Suprapubic skin (tissue), 4 donors: ENCODE results near the gene DPYD. TPM values are rescaled to one million over a fixed set of nuclear protein-coding genes. Genes with fewer than 3 reads are reported as not detected.

Experiments used
- DNase-seq, 2 donors: peaks; one replicate each; pipeline ENCODE4 v3.0.0-alpha.2; 2019; ENCODE audit warnings: low spot score in 2 of 2
- H3K27ac ChIP-seq: fragments of 200-600 bp; sonication (generic); one replicate; pipeline ENCODE4 v1.5.1; 2019
- H3K27me3 ChIP-seq: fragments of 200-600 bp; sonication (generic); one replicate; pipeline ENCODE4 v1.5.1; 2019
- H3K36me3 ChIP-seq: fragments of 200-600 bp; sonication (generic); one replicate; pipeline ENCODE4 v1.5.1; 2019
- H3K4me1 ChIP-seq: fragments of 200-600 bp; sonication (generic); one replicate; pipeline ENCODE4 v1.5.1; 2019
- H3K4me3 ChIP-seq: fragments of 200-600 bp; sonication (generic); one replicate; pipeline ENCODE4 v1.5.1; 2019; ENCODE audit warnings: mild to moderate bottlenecking
- H3K9me3 ChIP-seq: fragments of 200-600 bp; sonication (generic); one replicate; pipeline ENCODE4 v1.5.1; 2019
- EP300 ChIP-seq: sonication (generic); formaldehyde crosslinking; IDR thresholded peaks from one replicate; pipeline ENCODE4 v1.6.1; 2017; ENCODE audit warnings: antibody characterized with exemption
- POLR2A ChIP-seq, 2 donors: fragments of 450-650 bp; IDR thresholded peaks; one replicate each; pipeline ENCODE4 v1.6.1; 2017; ENCODE audit warnings: antibody characterized with exemption in 2 of 2, mild to moderate bottlenecking in 2 of 2, moderate library complexity in 2 of 2
- POLR2AphosphoS5 ChIP-seq, 3 donors: sonication (generic); formaldehyde crosslinking; IDR thresholded peaks; one replicate each; pipeline ENCODE4 v1.6.1; 2017; ENCODE audit warnings: antibody characterized with exemption in 3 of 3
- WGBS: methylation state at CpG from one replicate; pipeline ENCODE4 v1.1.5; 2018; 5-methylcytosine and 5-hydroxymethylcytosine counted together
- total RNA-seq, 4 donors: library from RNA; depleted of rRNA; stranded (reverse); fragments of >200 nt; gene quantifications; one replicate each; pipeline ENCODE4 v1.1.0, GENCODE V29; 2016
- TF ChIP-seq, protein P1 (sequence below), 2 donors: fragments of 200-600 bp in 1 of 2; fragments of 450-650 bp in 1 of 2; sonication (generic) in 1 of 2; IDR thresholded peaks; one replicate each; pipeline ENCODE4 v1.5.1; 2016 to 2019; ENCODE audit warnings: antibody characterized with exemption in 2 of 2, mild to moderate bottlenecking in 1 of 2, moderate library complexity in 1 of 2

The DPYD gene
- total RNA-seq, 4 donors from 2014 or later, result 10.1 to 31.9 (median 11.6) TPM

- H3K27me3 ChIP-seq, result no peaks in the 10 kb centered on the region
- no peak for DNase-seq
- H3K9me3 ChIP-seq, result peaks cover under 1% of the 10 kb centered on the region
- H3K4me1 ChIP-seq, result no peaks in the 10 kb centered on the region
- no peak for TF ChIP-seq EP300
- H3K27ac ChIP-seq, result no peak overlapping the region
- no peaks in the 10 kb centered on the region for H3K36me3 ChIP-seq
- 45% methylated on average over 3 of the region's 3 CpGs for WGBS
- no peak overlapping the region for H3K4me3 ChIP-seq
These were observed 269.6 kb downstream of the DPYD start for GRCh38 chr1:97651250-97651649.

- DNase-seq, result no peak
- Histone ChIP-seq H3K4me1 (no peaks in the 10 kb centered on the region), H3K4me3 (no peak overlapping the region), H3K9me3 (peaks cover 8% of the 10 kb centered on the region), H3K27me3 (no peaks in the 10 kb centered on the region), H3K36me3 (no peaks in the 10 kb centered on the region), H3K27ac (no peak overlapping the region)
- TF ChIP-seq, protein P1, sequence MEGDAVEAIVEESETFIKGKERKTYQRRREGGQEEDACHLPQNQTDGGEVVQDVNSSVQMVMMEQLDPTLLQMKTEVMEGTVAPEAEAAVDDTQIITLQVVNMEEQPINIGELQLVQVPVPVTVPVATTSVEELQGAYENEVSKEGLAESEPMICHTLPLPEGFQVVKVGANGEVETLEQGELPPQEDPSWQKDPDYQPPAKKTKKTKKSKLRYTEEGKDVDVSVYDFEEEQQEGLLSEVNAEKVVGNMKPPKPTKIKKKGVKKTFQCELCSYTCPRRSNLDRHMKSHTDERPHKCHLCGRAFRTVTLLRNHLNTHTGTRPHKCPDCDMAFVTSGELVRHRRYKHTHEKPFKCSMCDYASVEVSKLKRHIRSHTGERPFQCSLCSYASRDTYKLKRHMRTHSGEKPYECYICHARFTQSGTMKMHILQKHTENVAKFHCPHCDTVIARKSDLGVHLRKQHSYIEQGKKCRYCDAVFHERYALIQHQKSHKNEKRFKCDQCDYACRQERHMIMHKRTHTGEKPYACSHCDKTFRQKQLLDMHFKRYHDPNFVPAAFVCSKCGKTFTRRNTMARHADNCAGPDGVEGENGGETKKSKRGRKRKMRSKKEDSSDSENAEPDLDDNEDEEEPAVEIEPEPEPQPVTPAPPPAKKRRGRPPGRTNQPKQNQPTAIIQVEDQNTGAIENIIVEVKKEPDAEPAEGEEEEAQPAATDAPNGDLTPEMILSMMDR (IDR thresholded peaks at IDR 0.05), result no peak
- TF ChIP-seq EP300, result no peak
- TF ChIP-seq POLR2AphosphoS5 (IDR thresholded peaks at IDR 0.05), result no peak
- TF ChIP-seq POLR2A (IDR thresholded peaks at IDR 0.05), result no peak
- 89% methylated on average over 4 of the region's 4 CpGs for WGBS
These were observed 271.2 kb downstream of the DPYD start for GRCh38 chr1:97649591-97649990.

GRCh38 chr1:97647776-97648175 is 273.1 kb downstream of the DPYD start:
- Histone ChIP-seq H3K4me1 (no peaks in the 10 kb centered on the region), H3K36me3 (no peaks in the 10 kb centered on the region), H3K27me3 (no peaks in the 10 kb centered on the region), H3K4me3 (no peak overlapping the region), H3K27ac (no peak overlapping the region), H3K9me3 (peaks cover 8% of the 10 kb centered on the region)
- no peak for DNase-seq
- no peak for TF ChIP-seq POLR2A (IDR thresholded peaks at IDR 0.05)
- no peak for TF ChIP-seq POLR2AphosphoS5 (IDR thresholded peaks at IDR 0.05)
- TF ChIP-seq EP300, result no peak
- TF ChIP-seq, protein P1 (IDR thresholded peaks at IDR 0.05), result no peak

DNA sequence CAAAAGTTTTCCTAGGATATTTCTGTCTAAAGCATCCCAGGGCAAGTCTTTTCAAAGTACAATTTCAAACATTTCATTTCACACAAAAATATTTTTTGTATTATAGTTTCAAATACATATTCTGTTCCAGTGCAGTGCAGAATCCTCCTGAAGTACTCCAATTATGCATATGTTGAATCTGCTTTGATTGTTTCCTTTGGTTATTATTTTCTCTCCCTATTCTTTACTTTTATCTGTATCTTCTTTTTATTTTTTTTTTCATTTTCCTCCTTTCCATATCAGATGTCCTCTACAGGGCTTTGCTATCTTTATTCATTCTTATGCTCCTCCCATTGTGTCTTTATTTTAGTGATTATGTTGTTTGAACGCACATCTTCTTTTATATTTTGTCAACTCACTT is 274.8 kb downstream of the DPYD start:
- no peaks in the 10 kb centered on the region for H3K27me3 ChIP-seq
- no peak overlapping the region for H3K27ac ChIP-seq
- no peaks in the 10 kb centered on the region for H3K36me3 ChIP-seq
- TF ChIP-seq POLR2A (IDR thresholded peaks at IDR 0.05) (no peak), EP300 (no peak), POLR2AphosphoS5 (IDR thresholded peaks at IDR 0.05) (no peak)
- TF ChIP-seq, protein P1 (IDR thresholded peaks at IDR 0.05), result no peak
- no peak overlapping the region for H3K4me3 ChIP-seq
- no peaks in the 10 kb centered on the region for H3K4me1 ChIP-seq
- WGBS, result 95% methylated on average over 1 of the region's 1 CpG
- no peak for DNase-seq
- peaks cover 8% of the 10 kb centered on the region for H3K9me3 ChIP-seq

- DNase-seq, result no peak
- H3K27ac ChIP-seq, result no peak overlapping the region
- no peak for TF ChIP-seq POLR2A (IDR thresholded peaks at IDR 0.05)
- TF ChIP-seq, protein P1 (IDR thresholded peaks at IDR 0.05), result no peak
- no peak for TF ChIP-seq POLR2AphosphoS5 (IDR thresholded peaks at IDR 0.05)
- TF ChIP-seq EP300, result no peak
- H3K9me3 ChIP-seq, result peaks cover 2% of the 10 kb centered on the region
- H3K4me3 ChIP-seq, result no peak overlapping the region
- no peaks in the 10 kb centered on the region for H3K27me3 ChIP-seq
- no peaks in the 10 kb centered on the region for H3K36me3 ChIP-seq
- H3K4me1 ChIP-seq, result no peaks in the 10 kb centered on the region
These were observed 280.2 kb downstream of the DPYD start for GRCh38 chr1:97640677-97641076.

- DNase-seq, result no peak
- no peaks in the 10 kb centered on the region for H3K9me3 ChIP-seq
- H3K4me1 ChIP-seq, result no peaks in the 10 kb centered on the region
- no peaks in the 10 kb centered on the region for H3K36me3 ChIP-seq
- no peak overlapping the region for H3K4me3 ChIP-seq
- H3K27me3 ChIP-seq, result no peaks in the 10 kb centered on the region
- H3K27ac ChIP-seq, result no peak overlapping the region
- TF ChIP-seq POLR2AphosphoS5 (IDR thresholded peaks at IDR 0.05), result no peak
- TF ChIP-seq, protein P1 (IDR thresholded peaks at IDR 0.05), result no peak
- no peak for TF ChIP-seq EP300
- no peak for TF ChIP-seq POLR2A (IDR thresholded peaks at IDR 0.05)
These were observed 283.9 kb downstream of the DPYD start for GRCh38 chr1:97636941-97637340.
